HG03460 (cell line): ENCODE results near the gene DENND1C.
"Not testable (repeated sequence)": the region's sequence is repeated elsewhere in the genome, so short reads cannot be mapped to it uniquely, and the experiment has no call there.

Source experiments
- ATAC-seq: cut with Tn5 transposase; IDR thresholded peaks from one replicate; pipeline ENCODE4 v1.9.1; 2021; ENCODE audit not compliant: unreplicated experiment

Gene DENND1C

GRCh38 chr19:6508028-6508771 is 26.6 kb upstream of the DENND1C start:
- not testable (repeated sequence) for ATAC-seq

GRCh38 chr19:6503407-6504201 is 22.0 kb upstream of the DENND1C start:
- ATAC-seq: no peak

- ATAC-seq: no peak
Measured at GRCh38 chr19:6501740-6502648, 20.4 kb upstream of the DENND1C start, which contains the start of gene TUBB4A. Gene TUBB4A (minus strand): TSS chr19:6502309. CDS start chr19:6502212, 97 bp downstream.

DNA sequence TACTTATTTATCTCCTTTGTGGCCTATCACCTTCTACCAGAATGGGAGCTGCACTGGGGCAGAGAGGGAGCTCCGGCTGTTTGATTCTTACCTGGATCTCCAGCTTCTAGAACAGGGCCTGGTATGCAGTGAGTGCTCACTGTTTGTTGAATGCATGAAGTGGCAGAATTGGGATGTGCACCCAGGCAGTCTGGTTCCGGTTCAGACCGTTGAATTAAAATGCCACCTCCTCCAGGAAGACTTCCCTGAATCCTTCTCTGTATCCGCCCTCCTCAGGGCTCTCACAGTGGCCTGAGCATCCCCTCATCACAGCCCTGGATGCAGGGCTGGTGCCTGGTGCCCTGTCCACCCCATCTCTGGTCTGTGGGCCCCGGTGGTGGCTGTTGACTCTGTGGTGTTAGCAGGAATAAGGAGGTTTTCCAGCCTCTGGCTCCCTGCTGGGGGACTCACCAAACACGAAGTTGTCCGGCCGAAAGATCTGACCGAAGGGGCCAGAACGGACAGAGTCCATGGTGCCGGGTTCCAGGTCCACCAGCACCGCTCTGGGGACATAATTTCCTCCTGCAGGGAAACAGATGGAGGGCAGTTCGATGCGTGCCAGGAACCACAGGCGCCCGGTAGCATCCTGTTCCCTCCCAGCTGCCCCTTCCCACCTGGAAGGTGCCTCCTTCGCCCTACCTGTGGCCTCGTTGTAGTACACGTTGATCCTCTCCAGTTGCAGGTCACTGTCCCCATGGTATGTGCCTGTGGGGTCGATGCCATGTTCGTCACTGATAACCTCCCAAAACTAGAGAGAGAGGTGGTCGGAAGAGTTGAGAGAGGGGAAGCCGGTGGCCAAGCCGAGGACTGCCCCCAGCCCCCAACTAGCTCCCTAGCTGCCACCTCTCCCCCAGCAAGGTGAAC is 19.5 kb upstream of the DENND1C start:
- no peak for ATAC-seq

DNA sequence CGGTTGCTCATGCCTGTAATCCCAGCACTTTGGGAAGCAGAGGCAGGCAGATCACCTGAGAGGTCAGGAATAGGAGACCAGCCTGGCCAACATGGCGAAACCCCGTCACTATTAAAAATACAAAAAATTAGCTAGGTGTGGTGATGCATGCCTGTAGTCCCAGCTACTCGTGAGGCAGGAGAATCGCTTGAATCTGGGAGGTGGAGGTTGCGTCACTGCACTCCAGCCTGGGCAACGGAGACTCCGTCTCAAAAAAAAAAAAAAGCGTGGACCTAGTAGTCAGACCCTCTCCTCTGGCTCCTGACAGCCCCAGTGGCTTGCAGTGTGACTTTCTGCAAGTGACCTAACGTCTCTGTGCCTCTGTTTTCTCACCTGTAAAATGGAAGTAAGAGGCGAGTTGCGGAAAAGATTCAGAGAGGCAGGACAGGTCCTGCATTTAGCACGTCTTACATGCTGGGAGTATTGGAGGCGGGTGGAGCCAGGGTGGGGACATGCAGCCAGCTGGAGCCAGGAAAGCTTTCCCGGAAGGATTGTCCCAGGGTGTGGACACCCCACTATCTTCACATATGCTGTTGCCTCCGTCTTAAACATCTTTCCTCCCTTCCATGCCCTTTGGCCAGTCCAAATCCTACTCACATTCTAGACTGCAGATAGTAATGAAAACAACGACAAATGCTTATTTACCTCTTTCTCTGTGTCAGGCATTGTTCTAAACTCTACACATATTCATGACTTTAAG is 17.6 kb upstream of the DENND1C start:
- no peak for ATAC-seq

DNA sequence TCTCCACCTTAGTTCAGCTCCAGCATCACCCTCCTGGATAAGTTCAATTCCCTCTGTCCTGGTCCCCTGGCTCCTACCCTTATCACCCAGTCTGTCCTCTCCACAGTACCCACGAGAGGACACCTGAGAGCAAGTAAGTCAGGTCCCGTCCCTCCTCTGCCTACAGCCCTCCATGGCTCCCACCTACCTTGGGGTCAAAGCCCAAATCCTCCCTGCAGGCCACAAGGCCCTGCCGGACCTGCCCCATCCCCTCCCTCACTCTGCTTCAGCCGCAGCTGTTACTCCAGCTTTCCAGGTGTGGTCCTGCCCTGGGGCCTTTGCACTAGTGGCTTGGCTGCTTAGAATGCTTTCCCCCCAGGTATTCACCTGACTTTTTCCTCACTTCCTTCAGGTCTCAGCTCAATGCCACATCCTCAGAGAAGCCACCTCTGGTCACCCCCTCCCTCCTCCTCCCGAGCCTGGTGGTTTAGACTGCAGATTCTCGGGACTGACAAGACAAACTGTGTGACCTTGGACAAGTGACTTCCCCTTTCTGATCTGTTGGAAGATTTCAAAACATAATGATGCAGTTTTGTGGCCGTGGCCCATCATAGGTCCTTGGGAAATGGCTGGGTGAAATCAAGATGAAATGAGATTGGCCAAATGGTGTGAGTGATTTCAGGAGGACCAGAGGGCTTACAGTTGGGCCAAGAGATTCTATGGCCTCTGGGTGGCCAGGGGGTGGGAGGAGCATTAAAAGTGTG is 16.9 kb upstream of the DENND1C start:
- ATAC-seq: no peak

DNA sequence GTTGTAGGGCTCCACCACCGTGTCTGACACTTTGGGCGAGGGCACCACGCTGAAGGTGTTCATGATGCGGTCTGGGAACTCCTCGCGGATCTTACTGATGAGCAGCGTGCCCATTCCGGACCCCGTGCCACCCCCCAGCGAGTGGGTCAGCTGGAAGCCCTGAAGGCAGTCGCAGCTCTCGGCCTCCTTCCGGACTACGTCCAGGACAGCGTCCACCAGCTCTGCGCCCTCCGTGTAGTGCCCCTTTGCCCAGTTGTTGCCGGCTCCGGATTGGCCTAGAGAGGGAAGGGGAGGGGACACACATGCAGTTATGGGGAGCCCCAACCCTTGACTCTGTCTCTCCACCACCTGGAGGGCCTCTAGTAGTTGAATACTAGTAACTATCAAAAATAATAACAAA is 14.4 kb upstream of the DENND1C start:
- no peak for ATAC-seq

GRCh38 chr19:6494438-6495036 is 12.9 kb upstream of the DENND1C start:
- no peak for ATAC-seq

DNA sequence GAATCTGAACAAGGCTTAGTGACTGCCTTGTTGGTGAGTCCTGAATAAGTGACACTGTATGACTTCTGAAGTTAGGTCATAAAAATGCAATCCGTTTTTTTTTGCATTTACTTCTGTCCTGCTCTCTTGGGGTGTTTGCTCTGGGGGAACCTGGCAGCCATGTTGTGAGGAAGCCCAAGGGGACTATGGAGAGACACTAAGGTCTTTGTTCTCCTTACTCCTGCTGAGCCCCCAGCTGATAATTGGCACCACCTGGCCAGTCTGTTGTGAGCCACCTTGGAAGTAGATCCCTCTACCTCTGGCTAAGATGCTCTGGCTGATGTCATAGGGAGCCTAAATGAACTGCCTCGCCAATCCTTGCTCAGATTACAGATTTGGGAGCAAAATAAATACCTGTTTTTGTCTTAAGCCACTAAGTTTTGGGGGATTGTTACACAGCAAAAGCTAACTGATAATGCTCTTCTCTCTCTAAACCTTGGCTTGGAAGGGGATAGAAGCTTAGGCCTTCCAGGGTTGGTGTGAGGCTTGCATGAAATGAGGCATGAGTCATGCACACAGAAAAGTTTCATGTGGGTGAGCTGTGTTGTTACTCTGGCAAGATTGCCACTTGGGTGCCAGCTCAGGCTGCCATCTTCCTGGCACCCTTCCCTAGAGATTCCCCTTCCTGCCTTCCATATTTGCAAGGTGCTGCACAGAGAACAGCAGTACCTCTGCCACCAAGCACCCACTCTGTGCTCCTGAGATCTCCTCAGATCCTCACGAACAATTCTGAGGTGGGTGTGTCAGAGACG is 10.4 kb upstream of the DENND1C start:
- ATAC-seq: no peak

GRCh38 chr19:6490134-6490533 is 8.5 kb upstream of the DENND1C start:
- ATAC-seq: no peak

GRCh38 chr19:6489278-6490061 is 7.9 kb upstream of the DENND1C start:
- ATAC-seq: no peak

DNA sequence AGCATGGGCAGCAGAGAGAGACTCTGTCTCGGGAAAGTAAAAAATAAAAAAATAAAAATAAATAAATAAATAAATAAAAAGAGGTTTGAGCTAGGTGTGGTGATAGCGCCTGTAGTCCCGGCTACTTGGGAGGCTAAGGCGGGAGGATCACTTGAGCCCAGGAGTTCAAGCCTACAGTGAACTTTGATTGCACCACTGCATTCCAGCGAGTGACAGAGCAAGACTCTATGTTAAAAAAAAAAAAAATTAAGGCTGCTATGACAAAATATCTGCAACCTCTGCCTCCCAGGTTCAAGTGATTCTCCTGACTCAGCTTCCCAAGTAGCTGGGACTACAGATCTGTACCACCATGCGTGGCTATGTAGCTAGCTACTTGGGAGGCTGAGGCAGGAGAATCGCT is 3.2 kb upstream of the DENND1C start:
- no peak for ATAC-seq

DNA sequence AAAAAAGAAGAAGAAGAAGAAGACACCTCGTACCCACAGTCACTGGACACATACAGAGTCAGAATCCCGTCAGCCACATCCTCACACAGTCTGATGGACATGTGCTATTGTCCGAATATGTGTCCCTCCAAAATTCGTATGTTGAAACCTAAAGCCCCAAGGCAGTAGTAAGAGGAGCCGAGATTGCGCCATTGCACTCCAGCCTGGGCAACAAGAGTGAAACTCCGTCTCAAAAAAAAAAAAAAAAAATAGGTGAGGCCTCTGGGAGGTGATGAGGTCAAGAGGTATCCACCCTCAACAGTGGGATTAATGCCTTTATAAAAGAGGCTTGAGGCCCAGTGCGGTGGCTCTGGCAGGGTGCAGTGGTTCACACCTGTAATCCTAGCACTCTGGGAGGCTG is 2.6 kb upstream of the DENND1C start:
- no peak for ATAC-seq

GRCh38 chr19:6483235-6483634 is 1.6 kb upstream of the DENND1C start:
- ATAC-seq: no peak

- ATAC-seq: no peak
Measured at GRCh38 chr19:6482343-6482686, 728 bp upstream of the DENND1C start.

DNA sequence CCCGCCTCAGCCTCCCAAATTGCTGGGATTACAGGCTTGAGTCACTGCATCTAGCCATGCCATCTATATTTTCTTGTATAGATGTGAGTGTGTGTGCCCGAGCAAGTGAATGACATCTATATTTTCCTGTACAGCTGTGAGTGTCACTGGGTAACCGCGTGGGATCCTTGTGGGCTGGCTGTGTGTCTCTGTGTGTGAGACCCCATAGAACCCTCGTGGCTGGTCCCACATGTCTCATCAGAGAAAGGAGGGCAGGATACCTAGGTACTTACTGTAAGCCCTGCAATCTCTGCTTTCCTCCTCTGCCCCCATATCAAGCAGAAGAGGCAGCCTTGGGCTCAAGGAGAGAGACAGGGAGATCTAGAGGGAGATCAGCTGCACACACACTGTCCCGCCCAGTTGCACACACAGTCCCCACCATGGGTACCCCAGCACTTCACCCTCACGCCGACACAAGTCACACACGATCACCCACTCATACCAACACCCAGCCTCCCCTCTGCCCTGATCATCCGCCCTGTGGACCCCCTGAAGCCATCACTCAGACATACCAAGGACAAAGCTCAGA is 655 bp downstream of the DENND1C start:
- no peak for ATAC-seq
